HepG2 (cell line): Measurements from ENCODE around the gene NBEAL2. TPM values are rescaled to one million over a fixed set of nuclear protein-coding genes. Genes with fewer than 3 reads are reported as not detected.

ENCODE experiments used
- ATAC-seq: fragments of 200-7000 bp; cut with Tn5 transposase; 3 replicates; pipeline ENCODE4 v1.9.1; 2020; ENCODE audit warnings: mild to moderate bottlenecking, moderate library complexity
- BruUV-seq: library from RNA; stranded (reverse); fragments of 400-500 nt; replicated peaks from 2 replicates; lab custom pipeline; 2021; lab: Mats Ljungman, UMichigan
- CTCF ChIA-PET: fragments of 300-600 bp; formaldehyde crosslinking; extraction: SDS; loops from one replicate; lab custom pipeline; 2021; ENCODE audit warnings: low total read pairs, inconsistent platforms, low intra/inter-chr PET ratio; lab: Yijun Ruan, JAX
- POLR2A ChIA-PET: fragments of 350-600 bp; sonication (Branson Sonifier 250); formaldehyde crosslinking; loops from one replicate; lab custom pipeline; 2020; ENCODE audit warnings: antibody characterized with exemption, inconsistent platforms; lab: Yijun Ruan, JAX
- DNase-seq: peaks from one replicate; pipeline ENCODE4 v3.0.0-alpha.2; 2015; ENCODE audit warnings: low spot score
- FAIRE-seq: peaks from 3 replicates; lab custom pipeline; 2011; peaks lifted over from hg19 to GRCh38; lab: Jason Lieb, UNC
- H2AFZ ChIP-seq: one replicate; pipeline ENCODE4 v1.6.1; 2011; ENCODE audit warnings: low read length, inconsistent platforms
- H3K27ac ChIP-seq: fragments of 300-600 bp; 3 replicates; pipeline ENCODE4 v1.8.0; 2011; ENCODE audit warnings: mixed run types, mild to moderate bottlenecking, mixed read lengths, low read length, inconsistent platforms; ENCODE audit not compliant: insufficient read depth; ENCODE audit errors: extremely low read length
- H3K27me3 ChIP-seq, 2 experiments: fragments of 200-600 bp in 1 of 2; 2 replicates in 1 of 2; 3 replicates in 1 of 2; pipeline versions ENCODE4 v1.6.0 to v1.8.0; 2011; ENCODE audit warnings: low read length in 2 of 2, mild to moderate bottlenecking in 2 of 2, moderate library complexity in 2 of 2, inconsistent platforms in 1 of 2; ENCODE audit not compliant: insufficient read depth in 2 of 2, control insufficient read depth in 1 of 2
- H3K36me3 ChIP-seq, 2 experiments: fragments of 200-600 bp in 1 of 2; replicated peaks in 1 of 2; 2 replicates in 1 of 2; 3 replicates in 1 of 2; pipeline versions ENCODE4 v1.5.1 to v1.8.0; 2011; ENCODE audit warnings: low read length in 2 of 2, inconsistent platforms in 1 of 2; ENCODE audit not compliant: insufficient read depth in 2 of 2, control insufficient read depth in 1 of 2
- H3K4me1 ChIP-seq: 2 replicates; pipeline ENCODE4 v1.5.1; 2012; ENCODE audit warnings: low read length, inconsistent platforms; ENCODE audit not compliant: insufficient read depth
- H3K4me2 ChIP-seq: 2 replicates; pipeline ENCODE4 v1.6.0; 2011; ENCODE audit warnings: low read depth, low read length, inconsistent platforms
- H3K4me3 ChIP-seq, 3 experiments: fragments of 200-600 bp in 1 of 3; sonication (generic), shearing (Covaris generic) in 1 of 3; replicated peaks in 1 of 3; 2 replicates each; pipeline ENCODE4 v1.5.1; 2011 to 2016; ENCODE audit warnings: low read length in 3 of 3, inconsistent platforms in 2 of 3, low read depth in 2 of 3, mild to moderate bottlenecking in 2 of 3, control low read depth in 1 of 3, mixed read lengths in 1 of 3; ENCODE audit not compliant: insufficient read depth in 1 of 3
- H3K79me2 ChIP-seq: one replicate; pipeline ENCODE4 v1.6.1; 2011; ENCODE audit warnings: low read length, inconsistent platforms; ENCODE audit not compliant: insufficient read depth
- H3K9ac ChIP-seq: 2 replicates; pipeline ENCODE4 v1.6.0; 2011; ENCODE audit warnings: mild to moderate bottlenecking, low read depth, low read length, inconsistent platforms; ENCODE audit not compliant: insufficient read depth
- H3K9me3 ChIP-seq: 2 replicates; pipeline ENCODE4 v1.5.1; 2012; ENCODE audit warnings: mild to moderate bottlenecking, low read length
- H4K20me1 ChIP-seq: 2 replicates; pipeline ENCODE4 v1.6.0; 2011; ENCODE audit warnings: inconsistent platforms, mild to moderate bottlenecking, low read length, moderate library complexity; ENCODE audit not compliant: insufficient read depth
- CCDC6 ChIP-seq: sonication (generic); formaldehyde crosslinking; IDR thresholded peaks from 2 replicates; pipeline ENCODE4 v1.8.1; 2022; ENCODE audit warnings: mild to moderate bottlenecking, missing genetic modification reagents, moderate library complexity
- CERS6 ChIP-seq: sonication (generic); formaldehyde crosslinking; IDR thresholded peaks from 2 replicates; pipeline ENCODE4 v1.5.0; 2020; ENCODE audit warnings: missing genetic modification reagents
- EEA1 ChIP-seq: sonication (generic); formaldehyde crosslinking; IDR thresholded peaks from 2 replicates; pipeline ENCODE4 v1.5.1; 2020; ENCODE audit warnings: mild to moderate bottlenecking, missing genetic modification reagents, borderline replicate concordance
- ETV6 ChIP-seq: sonication (generic); formaldehyde crosslinking; conservative IDR thresholded peaks from 2 replicates; pipeline ENCODE4 v1.4.0; 2020; ENCODE audit warnings: missing genetic modification reagents
- EZH2 ChIP-seq: conservative IDR thresholded peaks from 2 replicates; pipeline ENCODE4 v1.6.1; 2012; ENCODE audit warnings: mild to moderate bottlenecking, low read depth, low read length, moderate library complexity
- HIVEP1 ChIP-seq: sonication (generic); formaldehyde crosslinking; IDR thresholded peaks from 2 replicates; pipeline ENCODE4 v1.4.0; 2020; ENCODE audit warnings: mild to moderate bottlenecking, missing genetic modification reagents
- MLLT10 ChIP-seq: sonication (generic); formaldehyde crosslinking; IDR thresholded peaks from 2 replicates; pipeline ENCODE4 v1.4.0; 2020; ENCODE audit warnings: missing genetic modification reagents
- PLSCR1 ChIP-seq: sonication (generic); formaldehyde crosslinking; IDR thresholded peaks from 2 replicates; pipeline ENCODE4 v1.5.0; 2020; ENCODE audit warnings: missing genetic modification reagents, mild to moderate bottlenecking, borderline replicate concordance
- POLR2A ChIP-seq, 2 experiments: IDR thresholded peaks; 2 replicates each; pipeline ENCODE4 v1.6.1; 2011; ENCODE audit warnings: low read depth in 2 of 2, low read length in 2 of 2, mild to moderate bottlenecking in 1 of 2, moderate library complexity in 1 of 2; ENCODE audit not compliant: insufficient read depth in 1 of 2
- SMAD3 ChIP-seq: sonication (generic); formaldehyde crosslinking; IDR thresholded peaks from 2 replicates; pipeline ENCODE4 v1.4.0; 2020; ENCODE audit warnings: missing genetic modification reagents
- SMC3 ChIP-seq: IDR thresholded peaks from 2 replicates; pipeline ENCODE4 v1.6.1; 2011; ENCODE audit warnings: low read length, improper control_type of control experiment
- SP2 ChIP-seq: sonication (generic); formaldehyde crosslinking; IDR thresholded peaks from 2 replicates; pipeline ENCODE4 v1.5.1; 2020; ENCODE audit warnings: mild to moderate bottlenecking, missing genetic modification reagents
- STAT5B ChIP-seq: sonication (generic); formaldehyde crosslinking; IDR thresholded peaks from 2 replicates; pipeline ENCODE4 v1.4.0; 2020; ENCODE audit warnings: missing genetic modification reagents
- ZNF275 ChIP-seq: sonication (generic); formaldehyde crosslinking; IDR thresholded peaks from 2 replicates; pipeline ENCODE4 v1.8.0; 2022; ENCODE audit warnings: missing genetic modification reagents, mild to moderate bottlenecking, inconsistent platforms, borderline replicate concordance
- ZNF329 ChIP-seq: sonication (generic); formaldehyde crosslinking; IDR thresholded peaks from 2 replicates; pipeline ENCODE4 v1.9.0; 2021; ENCODE audit warnings: low read depth, mild to moderate bottlenecking, missing genetic modification reagents
- ZNF652 ChIP-seq: IDR thresholded peaks from 2 replicates; pipeline ENCODE4 v1.6.1; 2016; ENCODE audit warnings: low read depth, borderline replicate concordance
- ZNF749 ChIP-seq: sonication (generic); formaldehyde crosslinking; IDR thresholded peaks from 2 replicates; pipeline ENCODE4 v1.8.0; 2022; ENCODE audit warnings: mild to moderate bottlenecking, missing genetic modification reagents, moderate library complexity, borderline replicate concordance
- ZNF766 ChIP-seq: sonication (generic); formaldehyde crosslinking; IDR thresholded peaks from 2 replicates; pipeline ENCODE4 v1.5.0; 2020; ENCODE audit warnings: missing genetic modification reagents, borderline replicate concordance
- WGBS: methylation state at CpG from one replicate; pipeline ENCODE4 v1.1.6; 2017; ENCODE audit warnings: low lambda C conversion rate; 5-methylcytosine and 5-hydroxymethylcytosine counted together
- in situ Hi-C: cut with HindIII; loops from 2 replicates; pipeline ENCODE4 v1.10.0; 2017; ENCODE audit warnings: low pct_unique_long_range_greater_than_20kb; ENCODE audit not compliant: extremely low pct_ligation_motif_present
- intact Hi-C: fragments of 100-400 bp; cut with micrococcal nuclease; formaldehyde crosslinking; loops from one replicate; pipeline ENCODE4 v1.10.0; 2022; ENCODE audit not compliant: unreplicated experiment
- polyA plus RNA-seq, 8 experiments: library from polyadenylated mRNA; depleted of rRNA in 3 of 8; stranded (reverse) in 7 of 8; unstranded in 1 of 8; fragments of >200 nt; fragmentation: Illumina TruSeq in 4 of 8; extraction: Trizol in 4 of 8; gene quantifications; 2 replicates each; pipeline versions ENCODE4 v1.2.1 to v1.2.3, GENCODE V29; 2011 to 2016; ENCODE audit warnings: low read depth in 4 of 8, missing spikeins in 1 of 8, mixed read lengths in 1 of 8; ENCODE audit not compliant: insufficient read depth in 1 of 8
- total RNA-seq, 5 experiments: library from RNA; depleted of rRNA; stranded (reverse); fragments of >200 nt; fragmentation: Illumina TruSeq; extraction: Trizol; gene quantifications; 2 replicates each; pipeline ENCODE4 v1.2.3, GENCODE V29; 2016; ENCODE audit warnings: low read depth in 1 of 5

Gene NBEAL2
- total and polyA plus RNA-seq, 2 of the 13 experiments (the other 11 are each of a cell fraction or from before 2014, with no cell fraction given), result 9.7 to 12.4 TPM

- no TSS peak for BruUV-seq
- H3K4me1 ChIP-seq, result peaks cover 81% of the 10 kb centered on the region
- FAIRE-seq (no peak), DNase-seq (no peak), ATAC-seq (no peak)
- H3K27me3 ChIP-seq, result no peaks in the 10 kb centered on the region
- no peak overlapping the region for H2AFZ ChIP-seq
- H3K9ac ChIP-seq, result no peak overlapping the region
- peaks cover 67% of the 10 kb centered on the region for H4K20me1 ChIP-seq
- POLR2A ChIA-PET, result no interaction called here
- no peak overlapping the region for H3K27ac ChIP-seq
- no peaks in the 10 kb centered on the region; a peak in 1 of 5 replicates for H3K36me3 ChIP-seq
- in situ Hi-C loops (no loop called here), intact Hi-C loops (no loop called here)
- WGBS, result 96% methylated on average over 2 of the region's 2 CpGs
- no peak overlapping the region for H3K4me2 ChIP-seq
- CTCF ChIA-PET, result no interaction called here
- peaks cover 91% of the 10 kb centered on the region for H3K79me2 ChIP-seq
- H3K4me3 ChIP-seq, result no peak overlapping the region
- no peaks in the 10 kb centered on the region for H3K9me3 ChIP-seq
- TF ChIP-seq MLLT10 (CRISPR knock-in tag), result no peak
- no peak for TF ChIP-seq HIVEP1 (CRISPR knock-in tag)
- no peak for TF ChIP-seq EZH2
- TF ChIP-seq ETV6, result no peak
- no peak for TF ChIP-seq CERS6 (CRISPR knock-in tag)
- TF ChIP-seq PLSCR1 (CRISPR knock-in tag), result no peak
- TF ChIP-seq STAT5B (CRISPR knock-in tag), result no peak
- TF ChIP-seq CCDC6 (CRISPR knock-in tag), result no peak
- TF ChIP-seq SMAD3 (CRISPR knock-in tag), result no peak
- TF ChIP-seq ZNF749, result no peak
- TF ChIP-seq ZNF766, result no peak
- no peak for TF ChIP-seq POLR2A (IDR thresholded peaks at IDR 0.05; ENCODE audit: insufficient read depth in 1 of 2, low read depth in 2 of 2, low read length in 2 of 2)
- no peak for TF ChIP-seq EEA1 (CRISPR knock-in tag)
- TF ChIP-seq ZNF652 (CRISPR knock-in tag), result no peak
- TF ChIP-seq SMC3, result no peak
- no peak for TF ChIP-seq ZNF275 (CRISPR knock-in tag)
- TF ChIP-seq SP2 (CRISPR knock-in tag), result no peak
- TF ChIP-seq ZNF329 (CRISPR knock-in tag), result no peak
Observed at GRCh38 chr3:46952813-46953212, 26.7 kb upstream of the NBEAL2 start.
